HG02981 (cell line): ENCODE measurements around the gene EGLN2.
"Not testable (repeated sequence)": the region's sequence is repeated elsewhere in the genome, so short reads cannot be mapped to it uniquely, and the experiment has no call there.

Experiments used
- ATAC-seq: cut with Tn5 transposase; IDR thresholded peaks from one replicate; pipeline ENCODE4 v1.9.1; 2021; ENCODE audit warnings: mild to moderate bottlenecking, moderate library complexity; ENCODE audit not compliant: unreplicated experiment

Gene EGLN2

GRCh38 chr19:40776364-40776763 is 22.6 kb upstream of the EGLN2 start:
- no peak for ATAC-seq

- ATAC-seq: peak; percentile 61
Measured at GRCh38 chr19:40776932-40777644, 21.9 kb upstream of the EGLN2 start.

- no peak for ATAC-seq
Measured at GRCh38 chr19:40777645-40777936, 21.4 kb upstream of the EGLN2 start.

- ATAC-seq: peak; percentile 60
Measured at GRCh38 chr19:40777937-40778705, 20.9 kb upstream of the EGLN2 start, which contains the start of gene RAB4B. RAB4B (plus strand) TSS chr19:40778247; CDS start chr19:40778376, 129 bp downstream.

GRCh38 chr19:40778706-40779284 is 20.2 kb upstream of the EGLN2 start:
- ATAC-seq: no peak

GRCh38 chr19:40780582-40780981 is 18.4 kb upstream of the EGLN2 start:
- ATAC-seq: no peak

- no peak for ATAC-seq
Measured at GRCh38 chr19:40781140-40781539, 17.9 kb upstream of the EGLN2 start.

GRCh38 chr19:40783711-40784110 is 15.3 kb upstream of the EGLN2 start:
- ATAC-seq: no peak

- not testable (repeated sequence) for ATAC-seq
Measured at GRCh38 chr19:40784146-40784545, 14.8 kb upstream of the EGLN2 start.

GRCh38 chr19:40785526-40785925 is 13.5 kb upstream of the EGLN2 start:
- no peak for ATAC-seq

GRCh38 chr19:40786060-40787037 is 12.6 kb upstream of the EGLN2 start:
- no peak for ATAC-seq

GRCh38 chr19:40791349-40791748 is 7.6 kb upstream of the EGLN2 start:
- ATAC-seq: no peak

- no peak for ATAC-seq
Measured at GRCh38 chr19:40791996-40792395, 7.0 kb upstream of the EGLN2 start.

GRCh38 chr19:40797166-40797962 is 1.6 kb upstream of the EGLN2 start:
- ATAC-seq: no peak

- no peak for ATAC-seq
Measured at GRCh38 chr19:40797963-40798682, 868 bp upstream of the EGLN2 start.

- no peak for ATAC-seq
Measured at GRCh38 chr19:40799558-40800338, 757 bp downstream of the EGLN2 start.

GRCh38 chr19:40800339-40800996 is 1.5 kb downstream of the EGLN2 start:
- no peak for ATAC-seq

GRCh38 chr19:40800997-40801377 is 2.0 kb downstream of the EGLN2 start:
- no peak for ATAC-seq
